HL-60 (cell line): ENCODE data around the gene ADGRD2.

Experiments used
- DNase-seq, 2 experiments: peaks; one replicate each; pipeline ENCODE4 v3.0.0-alpha.2; 2010 to 2020; ENCODE audit warnings: low read depth in 1 of 2, low spot score in 1 of 2
- H3K27ac ChIP-seq: fragments of 250-450 bp; sonication (Bioruptor Pico); replicated peaks from 2 replicates; pipeline ENCODE4 v1.5.1; 2020; ENCODE audit warnings: mild to moderate bottlenecking, moderate library complexity
- H3K27me3 ChIP-seq: fragments of 250-450 bp; sonication (Bioruptor Pico); 2 replicates; pipeline ENCODE4 v1.5.1; 2021; ENCODE audit warnings: mild to moderate bottlenecking, moderate library complexity; ENCODE audit not compliant: insufficient read depth, poor library complexity, severe bottlenecking
- H3K4me3 ChIP-seq: replicated peaks from 2 replicates; pipeline ENCODE4 v1.5.1; 2011; ENCODE audit warnings: mild to moderate bottlenecking, control low read depth, low read length; ENCODE audit not compliant: insufficient read depth
- GABPA ChIP-seq: IDR thresholded peaks from 2 replicates; pipeline ENCODE4 v1.6.1; 2012; ENCODE audit warnings: low read depth
- POLR2AphosphoS5 ChIP-seq: IDR thresholded peaks from 2 replicates; pipeline ENCODE4 v1.6.1; 2012; ENCODE audit warnings: low read depth
- REST ChIP-seq: IDR thresholded peaks from 2 replicates; pipeline ENCODE4 v1.6.1; 2012; ENCODE audit warnings: low read depth; ENCODE audit not compliant: insufficient replicate concordance
- SPI1 ChIP-seq: IDR thresholded peaks from 2 replicates; pipeline ENCODE4 v1.6.1; 2012; ENCODE audit warnings: low read depth, mild to moderate bottlenecking, borderline replicate concordance
- TF ChIP-seq, protein P1 (sequence below): IDR thresholded peaks from one replicate; pipeline ENCODE4 v1.5.1; 2011; ENCODE audit warnings: low read length, control low read depth, inconsistent platforms; ENCODE audit not compliant: insufficient read depth

Gene ADGRD2

DNA sequence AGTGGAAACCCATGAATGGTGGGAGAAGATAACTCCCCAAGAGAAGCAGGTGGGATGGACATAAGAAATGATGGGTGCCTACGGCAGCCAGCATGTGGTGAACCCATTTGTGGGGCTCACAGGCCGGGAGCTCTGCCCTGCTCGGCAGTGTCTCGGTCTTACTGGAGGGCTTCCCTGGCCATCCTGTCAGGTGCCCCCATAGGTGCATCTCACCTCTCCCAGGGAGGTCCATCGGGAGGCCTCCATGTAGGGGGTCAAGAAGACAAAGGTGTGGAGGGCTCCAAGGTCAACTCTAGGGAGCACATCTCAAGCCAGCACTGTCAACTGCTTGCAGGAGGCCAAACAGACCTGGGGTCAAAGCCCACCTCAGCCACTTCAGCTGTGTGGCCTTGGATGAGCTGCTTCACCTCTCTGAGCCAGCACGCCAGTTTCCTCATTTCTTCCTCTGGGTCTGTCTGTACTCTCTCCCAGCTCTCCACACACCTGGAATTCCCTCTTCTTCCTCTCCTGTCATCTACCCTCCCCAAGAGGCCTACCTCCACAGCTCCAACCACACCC, 10.5 kb upstream of the ADGRD2 start:
- no peak for DNase-seq
- no peak overlapping the region for H3K27ac ChIP-seq
- H3K4me3 ChIP-seq: no peak overlapping the region
- no peak for TF ChIP-seq SPI1
- TF ChIP-seq, protein P1, sequence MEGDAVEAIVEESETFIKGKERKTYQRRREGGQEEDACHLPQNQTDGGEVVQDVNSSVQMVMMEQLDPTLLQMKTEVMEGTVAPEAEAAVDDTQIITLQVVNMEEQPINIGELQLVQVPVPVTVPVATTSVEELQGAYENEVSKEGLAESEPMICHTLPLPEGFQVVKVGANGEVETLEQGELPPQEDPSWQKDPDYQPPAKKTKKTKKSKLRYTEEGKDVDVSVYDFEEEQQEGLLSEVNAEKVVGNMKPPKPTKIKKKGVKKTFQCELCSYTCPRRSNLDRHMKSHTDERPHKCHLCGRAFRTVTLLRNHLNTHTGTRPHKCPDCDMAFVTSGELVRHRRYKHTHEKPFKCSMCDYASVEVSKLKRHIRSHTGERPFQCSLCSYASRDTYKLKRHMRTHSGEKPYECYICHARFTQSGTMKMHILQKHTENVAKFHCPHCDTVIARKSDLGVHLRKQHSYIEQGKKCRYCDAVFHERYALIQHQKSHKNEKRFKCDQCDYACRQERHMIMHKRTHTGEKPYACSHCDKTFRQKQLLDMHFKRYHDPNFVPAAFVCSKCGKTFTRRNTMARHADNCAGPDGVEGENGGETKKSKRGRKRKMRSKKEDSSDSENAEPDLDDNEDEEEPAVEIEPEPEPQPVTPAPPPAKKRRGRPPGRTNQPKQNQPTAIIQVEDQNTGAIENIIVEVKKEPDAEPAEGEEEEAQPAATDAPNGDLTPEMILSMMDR: no peak
- no peak for TF ChIP-seq GABPA
- no peak for TF ChIP-seq POLR2AphosphoS5
- TF ChIP-seq REST: no peak
- no peaks in the 10 kb centered on the region for H3K27me3 ChIP-seq

GRCh38 chr9:124440786-124441185, 9.5 kb upstream of the ADGRD2 start:
- no peak for DNase-seq
- Histone ChIP-seq H3K27me3 (no peaks in the 10 kb centered on the region), H3K27ac (no peak overlapping the region), H3K4me3 (no peak overlapping the region)
- TF ChIP-seq REST: no peak
- no peak for TF ChIP-seq SPI1
- no peak for TF ChIP-seq GABPA
- TF ChIP-seq, protein P1: no peak
- TF ChIP-seq POLR2AphosphoS5: no peak

DNA sequence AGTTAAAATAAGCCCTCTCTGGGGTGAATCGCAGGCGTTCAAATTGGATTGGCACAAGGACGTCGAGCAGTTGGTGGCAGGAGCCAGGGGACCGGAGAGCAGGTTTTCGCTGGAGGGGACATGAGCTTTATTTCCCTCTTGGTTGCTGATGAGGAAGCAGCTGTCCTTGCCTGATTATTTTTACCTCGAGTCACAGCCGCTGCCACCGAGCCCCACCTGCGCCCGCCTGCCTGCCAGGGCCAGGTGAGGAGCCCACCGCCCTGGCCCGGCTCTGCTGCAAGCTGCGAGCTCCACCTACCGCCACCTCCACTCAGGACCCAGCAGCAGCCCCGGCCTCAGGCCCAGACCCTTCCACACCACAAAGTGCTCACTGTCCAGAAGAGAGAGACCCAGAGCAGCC, 9.0 kb upstream of the ADGRD2 start:
- TF ChIP-seq SPI1 (no peak), POLR2AphosphoS5 (no peak), REST (no peak), GABPA (no peak)
- TF ChIP-seq, protein P1: no peak
- no peak overlapping the region for H3K27ac ChIP-seq
- DNase-seq: no peak
- no peak overlapping the region for H3K4me3 ChIP-seq
- no peaks in the 10 kb centered on the region for H3K27me3 ChIP-seq
